NB4 (cell line): ENCODE measurements around the gene CNOT11.

Source experiments
- CTCF ChIP-seq: IDR thresholded peaks from one replicate; pipeline ENCODE4 v1.5.1; 2012; ENCODE audit warnings: low read depth, low read length
- MAX ChIP-seq: IDR thresholded peaks from 2 replicates; pipeline ENCODE4 v1.6.1; 2011; ENCODE audit warnings: low read depth, low read length
- POLR2A ChIP-seq: IDR thresholded peaks from 2 replicates; pipeline ENCODE4 v1.6.1; 2011; ENCODE audit warnings: mild to moderate bottlenecking; ENCODE audit not compliant: insufficient read length; ENCODE audit errors: extremely low read depth

- no peak for TF ChIP-seq CTCF
- no peak for TF ChIP-seq POLR2A
- TF ChIP-seq MAX: no peak
These were observed 43.2 kb downstream of the CNOT11 start for GRCh38 chr2:101295895-101296294.
